T-cell (primary cell): ENCODE measurements around the gene KSR2. TPM values are rescaled to one million over a fixed set of nuclear protein-coding genes. Genes with fewer than 3 reads are reported as not detected.

Experiments used
- ATAC-seq, 4 experiments: fragments of 200-7000 bp in 3 of 4; fragments of 150-1000 bp in 1 of 4; cut with Tn5 transposase; replicated peaks in 1 of 4; 1 replicate in 3 of 4; 2 replicates in 1 of 4; pipeline ENCODE4 v1.10.0; 2021; ENCODE audit warnings: moderate library complexity in 3 of 4, mild to moderate bottlenecking in 2 of 4, moderate number of reproducible peaks in 1 of 4
- CTCF ChIA-PET, 2 donors: fragments of 300-600 bp; sonication (Branson Sonifier 250); formaldehyde crosslinking; loops; one replicate each; lab custom pipeline; 2022; ENCODE audit warnings: antibody characterized with exemption in 2 of 2; lab: Charles Lee
- POLR2A ChIA-PET, 2 donors: fragments of 300-600 bp; sonication (Branson Sonifier 250); formaldehyde crosslinking; loops; one replicate each; lab custom pipeline; 2022; ENCODE audit warnings: antibody characterized with exemption in 2 of 2; lab: Charles Lee
- DNase-seq, 35 experiments: peaks; one replicate each; pipeline versions ENCODE4 v3.0.0 to v3.0.0-alpha.2; 2013 to 2023
- H3K27ac ChIP-seq: one replicate; pipeline ENCODE4 v1.5.1; 2013; ENCODE audit warnings: low read length
- H3K27me3 ChIP-seq, 2 experiments: replicated peaks in 1 of 2; 1 replicate in 1 of 2; 2 replicates in 1 of 2; pipeline versions ENCODE4 v1.6.1 to v1.7.0; 2013; ENCODE audit warnings: low read length in 1 of 2, mixed read lengths in 1 of 2; ENCODE audit not compliant: control insufficient read depth in 2 of 2, insufficient read depth in 2 of 2; ENCODE audit errors: extremely low read depth in 1 of 2
- H3K36me3 ChIP-seq, 2 donors: 1 replicate in 1 of 2; 2 replicates in 1 of 2; pipeline versions ENCODE4 v1.6.1 to v1.7.0; 2013; ENCODE audit warnings: low read length in 1 of 2; ENCODE audit not compliant: control insufficient read depth in 2 of 2, insufficient read depth in 1 of 2; ENCODE audit errors: extremely low read depth in 1 of 2
- H3K4me1 ChIP-seq, 2 experiments: 1 replicate in 1 of 2; 2 replicates in 1 of 2; pipeline versions ENCODE4 v1.6.1 to v1.7.0; 2013; ENCODE audit warnings: low read length in 2 of 2, mixed read lengths in 1 of 2; ENCODE audit not compliant: insufficient read depth in 2 of 2, control insufficient read depth in 1 of 2; ENCODE audit errors: extremely low read depth in 1 of 2
- H3K4me3 ChIP-seq, 2 donors: 1 replicate in 1 of 2; 2 replicates in 1 of 2; pipeline versions ENCODE4 v1.5.1 to v1.7.0; 2013; ENCODE audit warnings: mild to moderate bottlenecking in 2 of 2, low read length in 1 of 2, moderate library complexity in 1 of 2; ENCODE audit not compliant: control insufficient read depth in 1 of 2; ENCODE audit errors: extremely low read depth in 1 of 2
- H3K9me3 ChIP-seq: 2 replicates; pipeline ENCODE4 v1.7.0; 2013
- H3K27ac Mint-ChIP-seq, 2 donors: one replicate each; pipeline ENCODE4 v1.8.0; 2020 to 2021; ENCODE audit warnings: mild to moderate bottlenecking in 2 of 2, mixed read lengths in 2 of 2
- H3K27me3 Mint-ChIP-seq, 2 donors: one replicate each; pipeline ENCODE4 v1.8.0; 2021 to 2022; ENCODE audit warnings: mixed read lengths in 2 of 2
- H3K36me3 Mint-ChIP-seq: one replicate; pipeline ENCODE4 v1.8.0; 2021; ENCODE audit warnings: mixed read lengths
- H3K4me1 Mint-ChIP-seq, 3 donors: one replicate each; pipeline ENCODE4 v1.8.0; 2020 to 2022; ENCODE audit warnings: mixed read lengths in 3 of 3, mild to moderate bottlenecking in 1 of 3
- H3K4me3 Mint-ChIP-seq, 3 donors: one replicate each; pipeline ENCODE4 v1.8.0; 2020 to 2022; ENCODE audit warnings: mild to moderate bottlenecking in 3 of 3, mixed read lengths in 3 of 3, moderate library complexity in 3 of 3
- H3K9me3 Mint-ChIP-seq, 3 donors: one replicate each; pipeline ENCODE4 v1.8.0; 2020 to 2022; ENCODE audit warnings: mixed read lengths in 3 of 3
- WGBS: methylation state at CpG from one replicate; pipeline ENCODE4 v1.1.5; 2013; ENCODE audit warnings: missing lambda C conversion rate; ENCODE audit not compliant: insufficient coverage; 5-methylcytosine and 5-hydroxymethylcytosine counted together
- total RNA-seq, 35 experiments: library from RNA in 6 of 35; stranded (reverse) in 6 of 35; fragments of 120-200 nt in 1 of 35; gene quantifications; one replicate each; pipeline versions ENCODE4 v1.2.1 to v1.2.4 and lab custom pipeline; 2013 to 2026

The KSR2 gene
- total RNA-seq, 5 donors from 2014 or later (not counting 1 experiment from before 2014, with no cell fraction given) = 0.03 to 0.10 (median 0.06) TPM

- Mint-ChIP-seq H3K27me3 (peaks cover 18 to 26% of the 10 kb centered on the region in 2 donors), H3K9me3 (peaks cover 0 to 6% (median 1%) of the 10 kb centered on the region in 3 donors), H3K4me1 (no peaks in the 10 kb centered on the region), H3K27ac (no peak overlapping the region), H3K4me3 (no peak overlapping the region), H3K36me3 (no peaks in the 10 kb centered on the region)
- Histone ChIP-seq H3K27ac (no peak overlapping the region), H3K27me3 (peaks cover 0 to 9% of the 10 kb centered on the region in 2 experiments), H3K4me3 (no peak overlapping the region), H3K36me3 (no peaks in the 10 kb centered on the region), H3K4me1 (no peaks in the 10 kb centered on the region), H3K9me3 (no peaks in the 10 kb centered on the region)
- ATAC-seq = no peak
- no peak for DNase-seq
- ChIA-PET POLR2A (no interaction called here), CTCF (no interaction called here)
- 93% methylated on average over 2 of the region's 6 CpGs for WGBS
Measured at GRCh38 chr12:117821480-117822175, 147.2 kb downstream of the KSR2 start.

- DNase-seq (no peak), ATAC-seq (no peak)
- ChIA-PET CTCF (no interaction called here), POLR2A (no interaction called here)
- H3K4me3 Mint-ChIP-seq = no peak overlapping the region
- H3K9me3 Mint-ChIP-seq = peaks cover 0 to 9% (median 5%) of the 10 kb centered on the region in 3 donors
- Histone ChIP-seq H3K4me1 (no peaks in the 10 kb centered on the region), H3K9me3 (no peaks in the 10 kb centered on the region), H3K27ac (no peak overlapping the region), H3K27me3 (peaks cover 0 to 9% of the 10 kb centered on the region in 2 experiments), H3K36me3 (no peaks in the 10 kb centered on the region), H3K4me3 (no peak overlapping the region)
- H3K36me3 Mint-ChIP-seq = no peaks in the 10 kb centered on the region
- no peaks in the 10 kb centered on the region for H3K4me1 Mint-ChIP-seq
- no peak overlapping the region for H3K27ac Mint-ChIP-seq
- 73% methylated on average over 3 of the region's 12 CpGs for WGBS
- H3K27me3 Mint-ChIP-seq = peaks cover 18 to 26% of the 10 kb centered on the region in 2 donors
Measured at GRCh38 chr12:117820216-117820907, 148.4 kb downstream of the KSR2 start.

GRCh38 chr12:117819160-117819559 lies 149.6 kb downstream of the KSR2 start:
- peaks cover 0 to 9% of the 10 kb centered on the region in 2 experiments for H3K27me3 ChIP-seq
- H3K27ac ChIP-seq = no peak overlapping the region
- no peaks in the 10 kb centered on the region for H3K4me1 ChIP-seq
- peaks cover 18 to 26% of the 10 kb centered on the region in 2 donors for H3K27me3 Mint-ChIP-seq
- H3K9me3 ChIP-seq = no peaks in the 10 kb centered on the region
- H3K36me3 Mint-ChIP-seq = no peaks in the 10 kb centered on the region
- no peak overlapping the region for H3K4me3 ChIP-seq
- no peak for DNase-seq
- no peak for ATAC-seq
- no peaks in the 10 kb centered on the region for H3K36me3 ChIP-seq
- H3K9me3 Mint-ChIP-seq = peaks cover 0 to 9% (median 5%) of the 10 kb centered on the region in 3 donors
- WGBS = no CpG with 5 or more reads among the region's 4 CpGs
- POLR2A ChIA-PET = no interaction called here
- no peak overlapping the region for H3K27ac Mint-ChIP-seq
- H3K4me1 Mint-ChIP-seq = no peaks in the 10 kb centered on the region
- H3K4me3 Mint-ChIP-seq = no peak overlapping the region
- CTCF ChIA-PET = interaction anchor here in 1 of 2 donors (0.6 kb wide), 1 partner anchor 22 kb away, joined by 4 read pairs; no protein-coding TSS in a partner anchor

GRCh38 chr12:117818400-117818799 lies 150.4 kb downstream of the KSR2 start:
- Histone ChIP-seq H3K9me3 (no peaks in the 10 kb centered on the region), H3K4me1 (no peaks in the 10 kb centered on the region), H3K27me3 (peaks cover 0 to 9% of the 10 kb centered on the region in 2 experiments), H3K36me3 (no peaks in the 10 kb centered on the region), H3K4me3 (no peak overlapping the region), H3K27ac (no peak overlapping the region)
- peaks cover 0 to 9% (median 5%) of the 10 kb centered on the region in 3 donors for H3K9me3 Mint-ChIP-seq
- DNase-seq (no peak), ATAC-seq (no peak)
- no peak overlapping the region for H3K4me3 Mint-ChIP-seq
- no peaks in the 10 kb centered on the region for H3K36me3 Mint-ChIP-seq
- ChIA-PET POLR2A (no interaction called here), CTCF (interaction anchor here in 1 of 2 donors (0.5 kb wide), 1 partner anchor 57 kb away, joined by 3 read pairs; no protein-coding TSS in a partner anchor)
- H3K4me1 Mint-ChIP-seq = no peaks in the 10 kb centered on the region
- WGBS = 11% methylated on average over 5 of the region's 5 CpGs
- H3K27ac Mint-ChIP-seq = no peak overlapping the region
- peaks cover 18 to 26% of the 10 kb centered on the region in 2 donors for H3K27me3 Mint-ChIP-seq

- Histone ChIP-seq H3K9me3 (no peaks in the 10 kb centered on the region), H3K4me1 (no peaks in the 10 kb centered on the region), H3K36me3 (no peaks in the 10 kb centered on the region), H3K27ac (no peak overlapping the region), H3K27me3 (peaks cover 0 to 7% of the 10 kb centered on the region in 2 experiments), H3K4me3 (no peak overlapping the region)
- H3K4me1 Mint-ChIP-seq = no peaks in the 10 kb centered on the region
- DNase-seq (no peak), ATAC-seq (no peak)
- ChIA-PET CTCF (interaction anchor here in 1 of 2 donors (0.6 kb wide), 1 partner anchor 1734 kb away, joined by 4 read pairs; no protein-coding TSS in a partner anchor), POLR2A (no interaction called here)
- no peaks in the 10 kb centered on the region for H3K9me3 Mint-ChIP-seq
- no peaks in the 10 kb centered on the region for H3K36me3 Mint-ChIP-seq
- no peak overlapping the region for H3K27ac Mint-ChIP-seq
- H3K27me3 Mint-ChIP-seq = peaks cover 17 to 22% of the 10 kb centered on the region in 2 donors
- WGBS = no CpG with 5 or more reads among the region's 3 CpGs
- H3K4me3 Mint-ChIP-seq = no peak overlapping the region
Measured at GRCh38 chr12:117809509-117809908, 159.3 kb downstream of the KSR2 start.

- no peaks in the 10 kb centered on the region for H3K9me3 Mint-ChIP-seq
- ChIA-PET POLR2A (no interaction called here), CTCF (no interaction called here)
- no peak overlapping the region for H3K27ac Mint-ChIP-seq
- no peaks in the 10 kb centered on the region for H3K36me3 ChIP-seq
- H3K27ac ChIP-seq = no peak overlapping the region
- no CpG with 5 or more reads among the region's 2 CpGs for WGBS
- no peaks in the 10 kb centered on the region for H3K4me1 ChIP-seq
- H3K27me3 ChIP-seq = peaks cover 0 to 7% of the 10 kb centered on the region in 2 experiments
- no peak overlapping the region for H3K4me3 ChIP-seq
- peaks cover 17 to 22% of the 10 kb centered on the region in 2 donors for H3K27me3 Mint-ChIP-seq
- no peaks in the 10 kb centered on the region for H3K36me3 Mint-ChIP-seq
- ATAC-seq (no peak), DNase-seq (no peak)
- H3K4me1 Mint-ChIP-seq = no peaks in the 10 kb centered on the region
- H3K4me3 Mint-ChIP-seq = no peak overlapping the region
- no peaks in the 10 kb centered on the region for H3K9me3 ChIP-seq
Measured at GRCh38 chr12:117807946-117808345, 160.8 kb downstream of the KSR2 start.
